Nephron progenitor cell (in vitro differentiated cells): ENCODE results near the gene VAMP1.

Experiments used
- DNase-seq: peaks from one replicate; pipeline ENCODE4 v3.0.0; 2021
- H3K27ac Mint-ChIP-seq: 2 replicates; pipeline ENCODE4 v1.8.0; 2021; ENCODE audit warnings: mild to moderate bottlenecking, moderate library complexity, mixed read lengths
- H3K27me3 Mint-ChIP-seq: 2 replicates; pipeline ENCODE4 v1.8.0; 2021; ENCODE audit warnings: mild to moderate bottlenecking, low read depth, mixed read lengths; ENCODE audit not compliant: poor library complexity
- H3K36me3 Mint-ChIP-seq: 2 replicates; pipeline ENCODE4 v1.8.0; 2021; ENCODE audit warnings: low read depth, mixed read lengths
- H3K4me1 Mint-ChIP-seq: 2 replicates; pipeline ENCODE4 v1.8.0; 2021; ENCODE audit warnings: mixed read lengths
- H3K4me3 Mint-ChIP-seq: 2 replicates; pipeline ENCODE4 v1.8.0; 2021; ENCODE audit warnings: mild to moderate bottlenecking, moderate library complexity, mixed read lengths
- H3K9me3 Mint-ChIP-seq: 2 replicates; pipeline ENCODE4 v1.8.0; 2021; ENCODE audit warnings: mild to moderate bottlenecking, moderate library complexity, mixed read lengths
- CTCF ChIP-seq: fragments of 200-600 bp; sonication (generic); IDR thresholded peaks from 2 replicates; pipeline ENCODE4 v1.5.0; 2021; ENCODE audit warnings: antibody characterized with exemption

The VAMP1 gene

GRCh38 chr12:6452944-6453630 is 17.4 kb downstream of the VAMP1 start:
- no peaks in the 10 kb centered on the region for H3K9me3 Mint-ChIP-seq
- H3K27ac Mint-ChIP-seq, result no peak overlapping the region
- H3K27me3 Mint-ChIP-seq, result no peaks in the 10 kb centered on the region
- peaks cover 2% of the 10 kb centered on the region for H3K36me3 Mint-ChIP-seq
- no peak for DNase-seq
- peak overlapping the region; percentile 83 for H3K4me3 Mint-ChIP-seq
- H3K4me1 Mint-ChIP-seq, result peaks cover 41% of the 10 kb centered on the region
- TF ChIP-seq CTCF, result no peak

GRCh38 chr12:6452245-6452943 is 18.1 kb downstream of the VAMP1 start:
- Mint-ChIP-seq H3K27ac (peak overlapping the region; percentile 85), H3K27me3 (no peaks in the 10 kb centered on the region)

GRCh38 chr12:6451348-6452244 is 18.9 kb downstream of the VAMP1 start, which contains the start of gene TAPBPL:
Gene TAPBPL, plus strand, starts transcription at chr12:6452042. Its CDS starts 207 bp downstream, at chr12:6452249.
- no peak for TF ChIP-seq CTCF
- peak; percentile 71 for DNase-seq
- H3K4me1 Mint-ChIP-seq, result peaks cover 54% of the 10 kb centered on the region
- peaks cover 8% of the 10 kb centered on the region for H3K36me3 Mint-ChIP-seq
- H3K27me3 Mint-ChIP-seq, result no peaks in the 10 kb centered on the region
- peak within 1 kb of the TSS; percentile 83 for H3K4me3 Mint-ChIP-seq
- peak within 1 kb of the TSS; percentile 94 for H3K27ac Mint-ChIP-seq
- no peaks in the 10 kb centered on the region for H3K9me3 Mint-ChIP-seq

More at GRCh38 chr12:6452245-6452943, 18.1 kb downstream of the VAMP1 start:
- TF ChIP-seq CTCF, result no peak
- peak overlapping the region; percentile 83 for H3K4me3 Mint-ChIP-seq
- peak; percentile 14 for DNase-seq
- H3K4me1 Mint-ChIP-seq, result peaks cover 46% of the 10 kb centered on the region
- H3K36me3 Mint-ChIP-seq, result peaks cover 8% of the 10 kb centered on the region
- no peaks in the 10 kb centered on the region for H3K9me3 Mint-ChIP-seq

- Mint-ChIP-seq H3K4me3 (peak overlapping the region; percentile 83), H3K27me3 (no peaks in the 10 kb centered on the region), H3K27ac (peak overlapping the region; percentile 94), H3K4me1 (peaks cover 61% of the 10 kb centered on the region), H3K9me3 (no peaks in the 10 kb centered on the region), H3K36me3 (peaks cover 8% of the 10 kb centered on the region)
- no peak for TF ChIP-seq CTCF
- no peak for DNase-seq
Observed at GRCh38 chr12:6450869-6451347, 19.6 kb downstream of the VAMP1 start.

GRCh38 chr12:6450091-6450868 is 20.2 kb downstream of the VAMP1 start:
- Mint-ChIP-seq H3K27ac (peak overlapping the region; percentile 94), H3K36me3 (peaks cover 8% of the 10 kb centered on the region), H3K27me3 (no peaks in the 10 kb centered on the region), H3K4me1 (peaks cover 67% of the 10 kb centered on the region), H3K9me3 (no peaks in the 10 kb centered on the region), H3K4me3 (peak overlapping the region; percentile 83)
- TF ChIP-seq CTCF, result no peak
- DNase-seq, result no peak
